ENCODE data around the gene GNB3.

Gene GNB3

GRCh38 chr12:6840761-6841515 is at the start of gene GNB3:
Gene GNB3, plus strand, starts transcription at chr12:6840925. Its CDS starts 363 bp downstream, at chr12:6841288.
- DNase-seq = no peak

- DNase-seq = no peak
Measured at GRCh38 chr12:6791931-6792520, 48.7 kb upstream of the GNB3 start.

GRCh38 chr12:6792522-6793201 is 48.1 kb upstream of the GNB3 start:
- DNase-seq = no peak

- no peak for DNase-seq
Measured at GRCh38 chr12:6795088-6795487, 45.6 kb upstream of the GNB3 start.

GRCh38 chr12:6796576-6796975 is 44.1 kb upstream of the GNB3 start:
- DNase-seq = no peak

GRCh38 chr12:6799147-6799546 is 41.6 kb upstream of the GNB3 start:
- no peak for DNase-seq

- DNase-seq = no peak
Measured at GRCh38 chr12:6807170-6807569, 33.6 kb upstream of the GNB3 start.

- no peak for DNase-seq
Measured at GRCh38 chr12:6809056-6809455, 31.7 kb upstream of the GNB3 start.

- no peak for DNase-seq
Measured at GRCh38 chr12:6810758-6811157, 30.0 kb upstream of the GNB3 start.

GRCh38 chr12:6813363-6813762 is 27.4 kb upstream of the GNB3 start:
- DNase-seq = no peak

GRCh38 chr12:6816598-6816997 is 24.1 kb upstream of the GNB3 start:
- DNase-seq = no peak

- no peak for DNase-seq
Measured at GRCh38 chr12:6817098-6817497, 23.6 kb upstream of the GNB3 start.

GRCh38 chr12:6817662-6818157 is 23.0 kb upstream of the GNB3 start:
- DNase-seq = no peak

- DNase-seq = no peak
Measured at GRCh38 chr12:6818222-6818621, 22.5 kb upstream of the GNB3 start.

- no peak for DNase-seq
Measured at GRCh38 chr12:6818645-6819044, 22.1 kb upstream of the GNB3 start.

- no peak for DNase-seq
Measured at GRCh38 chr12:6819106-6820030, 21.4 kb upstream of the GNB3 start.

- no peak for DNase-seq
Measured at GRCh38 chr12:6820166-6820565, 20.6 kb upstream of the GNB3 start.

- peak; percentile 61 for DNase-seq
Measured at GRCh38 chr12:6821591-6822425, 18.9 kb upstream of the GNB3 start, which contains the start of gene GPR162. Gene GPR162, plus strand, starts transcription at chr12:6821821. Its CDS starts 2,078 bp downstream, at chr12:6823899.

GRCh38 chr12:6822426-6823135 is 18.1 kb upstream of the GNB3 start:
- DNase-seq = no peak

- DNase-seq = no peak
Measured at GRCh38 chr12:6823182-6824084, 17.3 kb upstream of the GNB3 start.
